GM18505 (cell line): ENCODE data around the gene FRMD3.

Experiments
- ATAC-seq: cut with Tn5 transposase; IDR thresholded peaks from one replicate; pipeline ENCODE4 v1.9.1; 2021; ENCODE audit not compliant: unreplicated experiment
- POLR2A ChIP-seq: IDR thresholded peaks from 4 replicates; pipeline ENCODE4 v1.6.1; 2011; ENCODE audit warnings: borderline replicate concordance; ENCODE audit not compliant: insufficient read depth, insufficient read length; ENCODE audit errors: extremely low read depth

The FRMD3 gene

GRCh38 chr9:83538172-83538889 lies at the start of gene FRMD3:
TSS of gene FRMD3 (minus strand) at chr9:83538401. CDS start at chr9:83538231, 170 bp downstream.
- peak; percentile 53 for ATAC-seq
- TF ChIP-seq POLR2A: no peak

- no peak for ATAC-seq
- TF ChIP-seq POLR2A: no peak
These were observed 46.8 kb upstream of the FRMD3 start for GRCh38 chr9:83584995-83585394.

- peak; percentile 69 for ATAC-seq
- no peak for TF ChIP-seq POLR2A
These were observed 45.2 kb upstream of the FRMD3 start for GRCh38 chr9:83583151-83584014.

GRCh38 chr9:83582029-83582428 lies 43.8 kb upstream of the FRMD3 start:
- ATAC-seq: no peak
- TF ChIP-seq POLR2A: no peak

GRCh38 chr9:83574482-83574881 lies 36.3 kb upstream of the FRMD3 start:
- TF ChIP-seq POLR2A: no peak
- ATAC-seq: no peak

- no peak for ATAC-seq
- no peak for TF ChIP-seq POLR2A
These were observed 34.3 kb upstream of the FRMD3 start for GRCh38 chr9:83572524-83572923.

- no peak for ATAC-seq
- TF ChIP-seq POLR2A: no peak
These were observed 32.2 kb upstream of the FRMD3 start for GRCh38 chr9:83570359-83570758.

- TF ChIP-seq POLR2A: no peak
- no peak for ATAC-seq
These were observed 31.1 kb upstream of the FRMD3 start for GRCh38 chr9:83569326-83569725.

- ATAC-seq: no peak
- TF ChIP-seq POLR2A: no peak
These were observed 25.2 kb upstream of the FRMD3 start for GRCh38 chr9:83563360-83563759.

- no peak for ATAC-seq
- no peak for TF ChIP-seq POLR2A
These were observed 22.1 kb upstream of the FRMD3 start for GRCh38 chr9:83560169-83560826.

GRCh38 chr9:83557771-83558170 lies 19.6 kb upstream of the FRMD3 start:
- no peak for ATAC-seq
- no peak for TF ChIP-seq POLR2A

GRCh38 chr9:83557317-83557716 lies 19.1 kb upstream of the FRMD3 start:
- no peak for TF ChIP-seq POLR2A

GRCh38 chr9:83554278-83554677 lies 16.1 kb upstream of the FRMD3 start:
- no peak for ATAC-seq
- TF ChIP-seq POLR2A: no peak

More at GRCh38 chr9:83557317-83557716, 19.1 kb upstream of the FRMD3 start:
- no peak for ATAC-seq
